ENCODE measurements around the gene BEST3. TPM values are rescaled to one million over a fixed set of nuclear protein-coding genes. Genes with fewer than 3 reads are reported as not detected.

Gene BEST3
- total RNA-seq, 1 donor from 2014 or later = 2.5 TPM

DNA sequence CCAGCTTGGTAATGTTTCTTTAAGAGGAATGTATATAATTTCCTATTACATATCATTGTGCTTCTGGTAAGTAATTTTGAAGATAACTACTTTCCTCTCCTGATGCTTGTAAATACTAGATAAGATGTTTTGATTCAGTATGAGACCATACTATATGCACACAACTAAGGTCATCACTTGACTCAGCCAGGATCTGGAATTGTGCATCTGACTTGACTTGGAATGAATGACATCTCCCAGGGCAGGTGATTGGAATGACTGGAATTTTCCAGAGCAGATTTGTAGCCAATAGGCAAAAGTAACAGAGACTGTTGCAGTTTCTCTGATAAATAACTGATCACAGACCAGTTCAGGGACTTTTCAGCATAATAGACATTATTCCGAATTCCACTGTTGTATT lies 11.1 kb downstream of the BEST3 start:
- DNase-seq (ENCODE audit: low read depth) = peak; percentile 88
- no peak overlapping the region for H3K4me3 ChIP-seq (ENCODE audit: low read depth, low read length)
- TF ChIP-seq, protein P1, sequence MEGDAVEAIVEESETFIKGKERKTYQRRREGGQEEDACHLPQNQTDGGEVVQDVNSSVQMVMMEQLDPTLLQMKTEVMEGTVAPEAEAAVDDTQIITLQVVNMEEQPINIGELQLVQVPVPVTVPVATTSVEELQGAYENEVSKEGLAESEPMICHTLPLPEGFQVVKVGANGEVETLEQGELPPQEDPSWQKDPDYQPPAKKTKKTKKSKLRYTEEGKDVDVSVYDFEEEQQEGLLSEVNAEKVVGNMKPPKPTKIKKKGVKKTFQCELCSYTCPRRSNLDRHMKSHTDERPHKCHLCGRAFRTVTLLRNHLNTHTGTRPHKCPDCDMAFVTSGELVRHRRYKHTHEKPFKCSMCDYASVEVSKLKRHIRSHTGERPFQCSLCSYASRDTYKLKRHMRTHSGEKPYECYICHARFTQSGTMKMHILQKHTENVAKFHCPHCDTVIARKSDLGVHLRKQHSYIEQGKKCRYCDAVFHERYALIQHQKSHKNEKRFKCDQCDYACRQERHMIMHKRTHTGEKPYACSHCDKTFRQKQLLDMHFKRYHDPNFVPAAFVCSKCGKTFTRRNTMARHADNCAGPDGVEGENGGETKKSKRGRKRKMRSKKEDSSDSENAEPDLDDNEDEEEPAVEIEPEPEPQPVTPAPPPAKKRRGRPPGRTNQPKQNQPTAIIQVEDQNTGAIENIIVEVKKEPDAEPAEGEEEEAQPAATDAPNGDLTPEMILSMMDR (conservative IDR thresholded peaks at IDR 0.05; ENCODE audit: low read depth, low read length) = no peak

DNA sequence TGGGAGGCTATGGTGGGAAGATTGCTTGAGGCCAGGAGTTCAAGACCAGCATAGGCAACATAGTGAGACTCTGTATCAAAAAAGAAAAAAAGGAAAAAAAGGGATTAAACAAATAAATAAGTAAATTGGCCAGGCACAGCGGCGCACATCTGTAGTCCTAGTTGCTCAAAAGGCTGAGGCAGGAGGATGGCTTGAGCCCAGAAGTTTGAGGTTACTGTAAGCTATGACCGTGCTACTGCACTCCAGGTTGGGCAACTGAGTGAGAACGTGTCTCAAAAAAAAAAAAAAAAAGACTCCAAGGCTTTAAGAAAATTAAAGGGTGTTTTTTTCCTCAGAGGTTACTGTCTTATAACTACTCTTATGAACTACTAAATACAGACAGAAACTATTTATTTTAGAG lies 11.7 kb downstream of the BEST3 start:
- H3K4me3 ChIP-seq (ENCODE audit: low read depth, low read length) = no peak overlapping the region
- TF ChIP-seq, protein P1 (conservative IDR thresholded peaks at IDR 0.05; ENCODE audit: low read depth, low read length) = no peak
- DNase-seq (ENCODE audit: low read depth) = no peak

DNA sequence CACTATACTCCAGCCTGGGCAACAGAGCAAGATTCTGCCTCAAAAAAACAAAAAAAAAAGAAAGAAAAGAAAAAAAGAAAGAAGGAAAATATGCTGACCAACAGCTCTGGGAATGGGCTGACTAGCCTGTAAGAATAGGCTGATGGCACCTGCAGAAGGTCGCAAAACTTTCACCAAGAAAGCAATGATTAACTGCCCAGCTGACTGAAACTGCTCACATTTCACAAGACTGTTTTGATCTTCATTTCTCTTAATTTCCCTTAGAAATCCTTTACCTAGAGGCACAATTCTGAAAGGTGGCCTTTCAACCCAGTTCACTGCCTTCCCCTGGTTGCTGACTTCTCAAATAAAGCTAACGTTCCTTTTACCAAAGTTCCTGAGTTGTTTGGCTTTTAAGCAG lies 12.4 kb downstream of the BEST3 start:
- TF ChIP-seq, protein P1 (conservative IDR thresholded peaks at IDR 0.05; ENCODE audit: low read depth, low read length) = no peak
- no peak overlapping the region for H3K4me3 ChIP-seq (ENCODE audit: low read depth, low read length)
- DNase-seq (ENCODE audit: low read depth) = peak; percentile 94

DNA sequence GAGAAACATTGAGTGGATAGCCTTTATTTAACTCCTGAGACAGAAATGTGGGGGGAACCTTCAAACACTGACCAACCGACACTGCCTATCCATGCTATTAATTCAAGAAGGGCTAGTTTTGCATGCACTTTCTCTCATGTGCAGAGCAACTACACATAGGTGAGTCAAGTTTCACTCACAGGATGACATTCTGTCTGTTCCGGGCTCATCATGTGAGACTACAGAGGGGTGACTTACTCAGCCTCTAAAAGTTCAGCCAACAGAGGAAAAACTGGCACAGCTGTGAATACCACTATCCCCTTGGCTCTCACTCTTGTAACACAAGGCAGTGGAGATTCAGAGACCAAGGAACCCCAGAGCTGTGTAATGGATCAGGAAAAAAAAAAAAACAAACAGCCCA lies 13.3 kb downstream of the BEST3 start:
- TF ChIP-seq, protein P1 (conservative IDR thresholded peaks at IDR 0.05; ENCODE audit: low read depth, low read length) = no peak
- H3K4me3 ChIP-seq (ENCODE audit: low read depth, low read length) = no peak overlapping the region
- DNase-seq (ENCODE audit: low read depth) = peak; percentile 84

- no peak overlapping the region for H3K4me3 ChIP-seq (ENCODE audit: low read depth, low read length)
- TF ChIP-seq, protein P1 (conservative IDR thresholded peaks at IDR 0.05; ENCODE audit: low read depth, low read length) = no peak
- DNase-seq (ENCODE audit: low read depth) = no peak
These were observed 14.6 kb downstream of the BEST3 start for GRCh38 chr12:69684466-69684865.

DNA sequence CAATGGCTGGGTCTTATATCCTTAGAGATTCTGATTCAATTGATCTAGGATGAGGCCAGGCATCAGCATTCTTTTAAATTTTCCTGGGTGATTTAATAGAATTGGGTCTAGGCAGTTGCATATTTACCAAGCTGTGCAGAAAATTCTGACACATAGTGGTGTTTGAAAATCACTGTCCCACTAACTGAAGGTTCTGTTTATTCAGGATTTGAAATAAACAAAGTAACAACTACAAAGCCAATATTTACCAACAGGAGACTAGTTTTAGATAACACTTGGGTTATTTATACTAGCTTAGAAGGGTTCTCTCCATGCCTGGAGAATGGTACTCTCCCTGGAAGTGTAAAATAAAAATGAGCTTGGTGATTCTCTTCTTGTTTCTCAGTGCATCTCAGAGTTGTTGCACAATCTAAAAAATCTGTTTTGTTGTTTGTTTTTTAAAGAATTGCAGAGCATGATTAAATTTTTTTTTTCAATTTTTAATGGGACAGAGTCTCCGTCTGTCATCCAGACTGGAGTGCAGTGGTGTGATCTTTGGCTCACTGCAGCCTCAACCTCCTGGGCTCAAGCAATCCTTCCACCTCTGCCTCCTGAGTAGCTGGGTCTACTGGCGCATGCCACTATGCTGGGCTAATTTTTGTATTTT lies 16.9 kb downstream of the BEST3 start:
- no peak for DNase-seq (ENCODE audit: low read depth)
- no peak overlapping the region for H3K4me3 ChIP-seq (ENCODE audit: low read depth, low read length)
- TF ChIP-seq, protein P1 (conservative IDR thresholded peaks at IDR 0.05; ENCODE audit: low read depth, low read length) = no peak

DNA sequence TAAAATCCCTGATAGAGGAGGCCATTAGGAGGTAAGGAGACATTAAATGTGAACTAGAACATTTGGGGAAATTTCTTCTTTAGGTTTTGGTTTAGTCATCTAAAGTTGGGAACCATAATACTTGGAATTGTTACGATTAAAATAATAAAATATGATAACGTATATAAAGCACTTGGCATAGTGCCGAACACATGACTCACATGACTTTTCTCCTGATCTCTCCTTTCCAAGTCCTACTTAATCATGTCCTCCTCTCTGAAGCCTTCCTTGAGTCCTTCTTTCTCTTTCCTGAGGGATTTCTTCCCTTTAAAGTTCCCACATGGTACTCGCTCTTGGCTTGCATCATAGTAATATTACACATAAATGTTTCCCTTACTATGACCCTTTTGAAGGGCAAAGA lies 20.0 kb downstream of the BEST3 start:
- DNase-seq (ENCODE audit: low read depth) = no peak
- no peak overlapping the region for H3K4me3 ChIP-seq (ENCODE audit: low read depth, low read length)
- TF ChIP-seq, protein P1 (conservative IDR thresholded peaks at IDR 0.05; ENCODE audit: low read depth, low read length) = no peak

Data from epithelial cell of proximal tubule (primary cell).